Left lobe of liver (tissue), 2 donors: Measurements from ENCODE around the gene PRKCH. TPM values are rescaled to one million over a fixed set of nuclear protein-coding genes. Genes with fewer than 3 reads are reported as not detected.
"Not testable (repeated sequence)": the region's sequence is repeated elsewhere in the genome, so short reads cannot be mapped to it uniquely, and the experiment has no call there.

Experiments used
- ATAC-seq: fragments of 200-7000 bp; cut with Tn5 transposase; one replicate; pipeline ENCODE4 v1.9.1; 2020; ENCODE audit warnings: mild to moderate bottlenecking, moderate library complexity
- DNase-seq: peaks from one replicate; pipeline ENCODE4 v3.0.0-alpha.2; 2020; ENCODE audit warnings: low spot score
- total RNA-seq: library from RNA; stranded (reverse); gene quantifications from one replicate; pipeline ENCODE4 v1.2.1, GENCODE V29; 2021
- donor health status: DM: no; HTN: no; CAD: no; lungs with moderate emphysema.
- donor health status: DM: no; HTN: yes; CAD: no.

Gene PRKCH
- total RNA-seq, 1 donor from 2014 or later, result 6.4 TPM

DNA sequence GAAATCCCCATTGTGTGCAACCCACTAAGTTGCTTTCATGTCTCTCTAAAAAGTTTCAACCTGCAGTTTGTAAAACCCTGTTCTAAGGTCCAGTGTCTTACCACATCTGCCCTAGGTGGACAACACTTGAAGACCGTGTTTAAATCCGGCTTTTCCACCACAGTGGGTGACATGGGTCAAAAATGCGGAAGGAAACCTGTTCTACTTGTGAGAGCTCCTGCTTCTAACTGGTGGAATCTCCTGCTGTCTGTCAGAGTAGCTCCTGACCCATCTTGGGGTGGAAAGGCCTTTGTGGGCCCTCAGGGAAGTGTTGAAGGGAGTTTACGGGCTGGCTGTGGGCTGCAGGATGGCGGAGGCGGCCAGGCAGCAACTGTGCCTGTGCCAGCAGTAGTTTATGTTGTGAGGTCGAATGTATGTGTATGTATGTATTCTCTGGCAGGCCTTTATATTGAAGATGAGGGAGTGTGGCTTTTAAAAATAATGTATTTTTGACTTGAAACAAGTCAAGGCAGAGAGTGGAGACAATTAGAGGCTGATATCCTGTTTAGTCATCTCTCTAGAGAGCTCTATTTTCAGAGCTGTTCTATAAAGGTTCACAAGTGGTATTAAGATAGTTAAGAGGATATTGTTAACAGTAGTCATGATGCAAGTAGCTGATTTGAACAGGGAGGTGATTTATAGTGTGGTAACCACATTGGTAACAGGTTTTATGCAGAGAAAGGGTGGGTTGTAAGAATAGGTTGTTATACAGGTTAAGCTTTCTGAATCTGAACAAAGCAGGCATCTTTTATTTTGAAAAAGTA, 67.0 kb downstream of the PRKCH start:
- DNase-seq, result no peak

GRCh38 chr14:61388976-61389576, 67.7 kb downstream of the PRKCH start:
- ATAC-seq, result no peak

More for the DNA sequence above, 67.0 kb downstream of the PRKCH start:
- ATAC-seq, result no peak

DNA sequence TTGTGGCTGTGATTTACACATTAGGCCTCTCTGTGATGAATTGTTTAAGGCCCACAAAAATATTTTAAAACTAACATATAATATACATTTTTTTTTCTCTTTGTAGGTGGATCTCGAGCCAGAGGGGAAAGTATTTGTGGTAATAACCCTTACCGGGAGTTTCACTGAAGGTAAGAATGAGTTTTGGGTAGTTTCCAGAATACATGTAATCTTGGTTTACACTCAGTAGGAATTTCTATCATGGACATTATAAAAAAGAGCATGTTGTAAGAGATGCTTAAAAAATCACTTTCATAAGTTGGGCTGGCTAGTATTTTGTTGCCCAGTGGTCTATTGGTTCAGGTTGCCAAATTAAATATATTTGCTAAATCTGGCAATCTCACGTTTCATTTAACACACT, 69.7 kb downstream of the PRKCH start:
- no peak for ATAC-seq
- no peak for DNase-seq

More at GRCh38 chr14:61388976-61389576, 67.7 kb downstream of the PRKCH start:
- DNase-seq, result no peak

DNA sequence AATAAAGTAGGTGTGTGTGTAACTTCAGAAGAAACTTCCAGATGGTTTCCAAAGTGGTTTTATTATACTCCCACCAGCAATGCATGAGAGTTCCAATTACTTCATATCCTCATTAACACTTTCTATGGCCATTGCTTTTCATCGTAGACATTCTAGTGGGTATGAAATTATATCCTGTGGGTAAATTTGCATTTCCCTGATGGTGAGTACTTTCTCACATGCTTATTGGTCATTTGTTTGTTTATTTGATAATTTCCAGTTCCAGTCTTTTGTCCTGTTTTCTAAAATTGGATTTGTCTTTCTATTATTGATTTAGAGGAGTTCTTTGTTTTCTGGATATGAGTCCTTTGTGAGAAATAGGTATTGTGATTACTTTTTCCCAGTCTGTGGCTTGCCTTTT, 70.9 kb downstream of the PRKCH start:
- no peak for ATAC-seq
- DNase-seq, result no peak

- DNase-seq (no peak), ATAC-seq (no peak)
These were observed 73.2 kb downstream of the PRKCH start for GRCh38 chr14:61394542-61394941.

DNA sequence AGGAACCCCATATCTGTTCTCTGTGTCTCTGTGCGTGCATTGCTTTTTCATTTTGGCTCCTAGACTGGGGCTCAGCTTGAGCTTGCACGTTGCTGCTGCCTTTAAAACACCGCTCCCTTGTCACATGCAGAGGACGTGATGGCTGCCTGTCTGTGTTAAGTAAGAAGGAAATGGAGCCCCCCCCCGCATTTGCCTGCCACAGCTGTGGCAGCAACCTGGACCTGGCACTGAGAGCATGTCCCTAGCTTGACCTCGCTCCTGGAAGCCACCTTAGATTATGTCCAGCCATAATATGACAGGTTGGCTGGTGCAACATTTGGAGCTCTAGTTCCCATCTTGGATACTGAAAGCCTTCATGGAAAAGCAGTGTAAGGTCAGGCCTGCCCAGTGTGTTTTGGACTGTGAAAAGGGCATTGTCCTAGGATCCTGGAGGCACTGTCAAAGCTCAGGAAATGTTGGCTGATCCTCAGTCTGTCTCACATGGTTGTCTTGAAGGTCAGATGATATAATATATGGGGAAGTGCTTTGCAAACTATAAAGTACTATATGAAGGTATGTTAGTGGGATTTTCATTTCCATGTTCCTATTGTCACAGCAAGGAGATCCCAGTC, 73.8 kb downstream of the PRKCH start:
- DNase-seq, result no peak
- ATAC-seq, result no peak

- DNase-seq, result no peak
- no peak for ATAC-seq
These were observed 74.9 kb downstream of the PRKCH start for GRCh38 chr14:61396279-61396678.

DNA sequence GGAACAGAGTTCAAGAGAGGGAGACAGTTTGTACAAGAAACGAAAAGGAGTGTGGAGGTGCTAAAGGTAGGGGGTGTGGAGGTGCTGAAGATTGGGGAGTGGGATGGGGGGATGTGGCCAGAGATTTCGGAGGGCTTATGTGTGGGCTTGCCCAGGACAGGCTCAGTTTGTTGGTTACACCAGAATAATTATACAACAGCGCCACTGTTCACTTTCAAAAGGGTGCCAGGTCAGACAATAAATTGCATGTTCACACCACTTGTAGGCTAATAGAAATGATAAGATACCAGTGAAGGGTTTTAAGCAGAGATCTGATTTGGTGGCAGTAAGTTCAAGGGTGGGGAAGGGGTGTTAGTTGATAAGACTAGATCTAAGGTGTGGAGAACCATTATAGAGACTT, 75.3 kb downstream of the PRKCH start:
- no peak for ATAC-seq
- DNase-seq, result no peak

GRCh38 chr14:61397615-61398014, 76.2 kb downstream of the PRKCH start:
- no peak for DNase-seq
- ATAC-seq, result no peak

GRCh38 chr14:61398221-61398620, 76.8 kb downstream of the PRKCH start:
- no peak for ATAC-seq
- DNase-seq, result no peak

- DNase-seq, result no peak
- no peak for ATAC-seq
These were observed 78.0 kb downstream of the PRKCH start for GRCh38 chr14:61399365-61399764.

GRCh38 chr14:61401461-61401860, 80.1 kb downstream of the PRKCH start:
- no peak for ATAC-seq
- DNase-seq, result no peak

- ATAC-seq, result no peak
- DNase-seq, result no peak
These were observed 82.0 kb downstream of the PRKCH start for GRCh38 chr14:61403411-61403810.

DNA sequence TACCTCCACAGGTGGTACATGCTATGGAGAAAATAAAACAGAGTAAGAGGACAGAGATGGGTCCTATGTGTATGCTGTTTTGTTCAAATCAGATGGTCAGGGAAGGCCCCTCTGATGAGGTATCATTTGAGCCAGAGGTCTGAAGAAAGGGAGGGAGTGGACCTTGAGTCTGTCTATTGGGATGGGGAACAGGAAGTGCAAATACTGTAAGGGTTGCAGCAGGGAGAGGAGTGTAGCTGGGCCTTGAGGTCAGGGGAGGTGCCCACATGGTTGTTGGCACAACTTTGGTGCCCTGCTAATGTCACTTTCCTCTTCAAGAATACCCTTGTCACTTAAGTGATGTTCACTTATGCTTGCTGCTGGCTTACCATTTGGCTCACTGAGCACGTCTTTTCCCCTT, 83.3 kb downstream of the PRKCH start:
- ATAC-seq (no peak), DNase-seq (no peak)

GRCh38 chr14:61406198-61406597, 84.8 kb downstream of the PRKCH start:
- no peak for ATAC-seq
- DNase-seq, result no peak

DNA sequence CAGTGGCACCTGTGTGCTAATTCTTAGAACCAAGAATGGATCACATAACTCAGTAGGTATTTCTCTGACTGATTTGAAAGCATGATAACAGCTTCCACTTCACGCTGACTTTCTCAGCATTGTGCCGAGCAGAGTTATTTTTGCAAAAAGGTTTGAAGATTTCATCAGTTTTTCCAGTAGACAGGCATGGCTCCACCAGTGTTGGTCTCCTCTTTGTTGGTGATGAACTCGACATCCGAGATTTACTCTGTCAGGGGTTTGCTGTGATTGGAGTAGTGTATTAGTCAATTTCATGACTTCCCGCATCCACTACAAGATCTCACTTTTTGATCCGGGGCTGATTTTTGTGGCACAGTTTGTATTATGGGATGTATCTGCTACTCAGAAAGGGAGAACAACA, 85.3 kb downstream of the PRKCH start:
- no peak for DNase-seq
- ATAC-seq, result no peak

- ATAC-seq (no peak), DNase-seq (no peak)
These were observed 87.1 kb downstream of the PRKCH start for GRCh38 chr14:61408498-61408897.

GRCh38 chr14:61409782-61410181, 88.4 kb downstream of the PRKCH start:
- ATAC-seq (no peak), DNase-seq (no peak)

GRCh38 chr14:61415934-61416333, 94.6 kb downstream of the PRKCH start:
- not testable (repeated sequence) for ATAC-seq, DNase-seq

DNA sequence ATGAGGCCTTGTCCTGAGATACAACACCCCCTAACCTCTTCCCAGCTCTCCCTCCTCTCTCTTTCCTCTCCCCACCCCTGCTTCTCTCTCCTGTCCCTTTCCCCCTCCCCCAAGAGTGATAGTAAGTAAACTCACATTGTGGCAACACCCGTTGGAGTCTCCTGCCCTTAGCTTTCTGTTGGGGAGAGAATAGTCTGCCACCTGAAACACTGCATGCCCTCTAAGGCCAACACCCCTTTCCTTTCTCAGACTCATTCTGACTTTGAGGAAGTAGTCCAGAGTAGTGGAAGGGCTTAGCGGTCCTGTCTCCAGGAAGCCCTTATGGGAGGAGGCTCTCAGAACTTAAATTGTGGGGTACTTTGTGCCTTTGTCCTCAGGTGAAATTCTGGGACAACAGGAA, 95.2 kb downstream of the PRKCH start:
- no peak for ATAC-seq
- no peak for DNase-seq

GRCh38 chr14:61417141-61417540, 95.8 kb downstream of the PRKCH start:
- ATAC-seq (no peak), DNase-seq (no peak)

- ATAC-seq, result no peak
These were observed 96.6 kb downstream of the PRKCH start for GRCh38 chr14:61417883-61418455.

More at GRCh38 chr14:61417883-61418455, 96.6 kb downstream of the PRKCH start:
- no peak for DNase-seq
